ENCODE measurements around the gene STEAP1B. TPM values are rescaled to one million over a fixed set of nuclear protein-coding genes. Genes with fewer than 3 reads are reported as not detected.
A peak's percentile ranks its signal among the peaks of the same experiment; 100 is the strongest.
"Not testable (repeated sequence)": the region's sequence is repeated elsewhere in the genome, so short reads cannot be mapped to it uniquely, and the experiment has no call there.

The STEAP1B gene
- total RNA-seq, 1 donor from 2014 or later = 9.5 TPM

DNA sequence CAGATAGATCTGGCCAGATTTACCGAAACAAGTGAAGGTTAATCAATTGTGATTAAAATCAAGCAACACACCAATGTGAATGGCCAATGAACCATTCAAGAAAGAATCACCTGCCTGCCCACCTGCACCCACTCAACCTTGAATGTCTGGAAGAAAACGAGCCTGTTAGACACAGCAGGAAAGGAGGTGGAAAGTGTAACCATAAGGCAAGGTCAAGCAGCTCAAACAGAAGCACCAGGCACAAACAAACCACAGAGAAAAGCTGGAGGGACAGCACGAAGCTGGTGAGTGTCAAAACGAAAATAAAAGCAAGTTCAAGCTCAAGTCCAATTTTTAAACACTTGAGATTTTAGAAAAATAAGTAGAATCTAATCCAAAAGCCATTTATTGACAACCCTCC lies 64.9 kb downstream of the STEAP1B start:
- TF ChIP-seq, protein P1, sequence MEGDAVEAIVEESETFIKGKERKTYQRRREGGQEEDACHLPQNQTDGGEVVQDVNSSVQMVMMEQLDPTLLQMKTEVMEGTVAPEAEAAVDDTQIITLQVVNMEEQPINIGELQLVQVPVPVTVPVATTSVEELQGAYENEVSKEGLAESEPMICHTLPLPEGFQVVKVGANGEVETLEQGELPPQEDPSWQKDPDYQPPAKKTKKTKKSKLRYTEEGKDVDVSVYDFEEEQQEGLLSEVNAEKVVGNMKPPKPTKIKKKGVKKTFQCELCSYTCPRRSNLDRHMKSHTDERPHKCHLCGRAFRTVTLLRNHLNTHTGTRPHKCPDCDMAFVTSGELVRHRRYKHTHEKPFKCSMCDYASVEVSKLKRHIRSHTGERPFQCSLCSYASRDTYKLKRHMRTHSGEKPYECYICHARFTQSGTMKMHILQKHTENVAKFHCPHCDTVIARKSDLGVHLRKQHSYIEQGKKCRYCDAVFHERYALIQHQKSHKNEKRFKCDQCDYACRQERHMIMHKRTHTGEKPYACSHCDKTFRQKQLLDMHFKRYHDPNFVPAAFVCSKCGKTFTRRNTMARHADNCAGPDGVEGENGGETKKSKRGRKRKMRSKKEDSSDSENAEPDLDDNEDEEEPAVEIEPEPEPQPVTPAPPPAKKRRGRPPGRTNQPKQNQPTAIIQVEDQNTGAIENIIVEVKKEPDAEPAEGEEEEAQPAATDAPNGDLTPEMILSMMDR (conservative IDR thresholded peaks at IDR 0.05) = no peak
- Mint-ChIP-seq H3K4me1 (peaks cover 10% of the 10 kb centered on the region), H3K9me3 (peaks cover 8% of the 10 kb centered on the region), H3K4me3 (no peak overlapping the region), H3K27me3 (ENCODE audit: low read depth) (no peaks in the 10 kb centered on the region), H3K27ac (ENCODE audit: unreplicated experiment) (no peak overlapping the region), H3K36me3 (ENCODE audit: low read depth) (no peaks in the 10 kb centered on the region)
- DNase-seq (ENCODE audit: low read depth, low spot score) = no peak

DNA sequence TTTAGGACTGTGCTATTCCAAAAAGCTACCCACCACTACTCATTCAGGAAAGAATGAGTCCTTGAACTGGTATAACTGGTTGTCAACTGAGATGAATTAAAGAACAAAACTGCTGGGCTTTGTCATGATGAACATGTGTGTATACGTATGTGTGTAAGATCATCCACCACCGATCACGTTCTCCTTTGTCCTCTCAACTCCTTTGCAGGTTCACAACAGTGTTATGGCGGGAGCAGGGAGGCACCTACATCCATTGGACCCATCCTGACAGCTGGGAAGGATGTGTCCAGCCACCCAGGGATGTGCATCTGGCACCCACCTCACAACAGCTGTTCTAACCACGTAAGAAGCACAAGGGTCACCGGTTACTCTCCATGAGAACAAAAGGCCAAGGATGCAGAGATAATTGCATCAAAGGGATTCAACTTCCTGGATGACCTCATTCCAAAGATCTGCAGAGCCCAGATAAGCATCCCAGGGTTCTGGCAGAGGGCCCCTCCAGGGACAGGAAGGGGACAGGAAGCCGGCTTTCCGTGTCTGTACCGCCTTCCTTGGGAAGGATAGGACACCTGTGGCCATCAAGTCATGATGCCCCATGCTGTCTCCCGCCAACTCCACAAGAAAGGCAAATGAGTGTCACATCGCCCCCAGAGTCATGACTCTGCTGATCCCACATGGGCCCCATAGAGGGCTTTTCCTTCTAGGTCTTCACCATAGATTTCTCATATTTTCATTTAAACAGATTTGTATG lies 66.1 kb downstream of the STEAP1B start:
- TF ChIP-seq, protein P1 (conservative IDR thresholded peaks at IDR 0.05) = no peak

DNA sequence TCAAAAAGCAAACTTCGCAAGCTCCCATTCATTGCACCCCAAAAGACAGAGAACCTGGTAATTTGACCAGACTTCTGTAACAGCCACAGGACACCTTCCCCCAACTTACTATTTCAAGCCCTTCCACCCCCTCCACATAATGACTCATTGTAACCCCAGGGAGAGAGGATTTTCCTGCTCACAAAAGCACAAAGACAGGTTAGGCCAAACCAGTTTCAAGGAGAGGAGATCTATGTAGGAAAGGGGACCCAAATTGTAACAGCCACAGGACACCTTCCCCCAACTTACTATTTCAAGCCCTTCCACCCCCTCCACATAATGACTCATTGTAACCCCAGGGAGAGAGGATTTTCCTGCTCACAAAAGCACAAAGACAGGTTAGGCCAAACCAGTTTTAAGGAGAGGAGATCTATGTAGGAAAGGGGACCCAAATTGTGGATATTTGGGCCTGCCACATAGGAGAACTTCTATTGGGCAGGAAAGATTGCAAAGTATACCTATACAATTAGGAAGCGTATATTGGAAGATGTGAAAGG lies 66.8 kb downstream of the STEAP1B start:
- not testable (repeated sequence) for H3K9me3 Mint-ChIP-seq; H3K4me3 Mint-ChIP-seq; H3K36me3 Mint-ChIP-seq (ENCODE audit: low read depth); H3K27ac Mint-ChIP-seq (ENCODE audit: unreplicated experiment); H3K27me3 Mint-ChIP-seq (ENCODE audit: low read depth); DNase-seq (ENCODE audit: low read depth, low spot score)
- H3K4me1 Mint-ChIP-seq = peaks cover 10% of the 10 kb centered on the region

More for the DNA sequence above, 66.1 kb downstream of the STEAP1B start:
- H3K4me3 Mint-ChIP-seq = no peak overlapping the region
- H3K36me3 Mint-ChIP-seq (ENCODE audit: low read depth) = no peaks in the 10 kb centered on the region
- H3K9me3 Mint-ChIP-seq = peaks cover 8% of the 10 kb centered on the region
- peak overlapping the region; percentile 97 for H3K27ac Mint-ChIP-seq (ENCODE audit: unreplicated experiment)
- peaks cover 10% of the 10 kb centered on the region for H3K4me1 Mint-ChIP-seq
- H3K27me3 Mint-ChIP-seq (ENCODE audit: low read depth) = no peaks in the 10 kb centered on the region
- DNase-seq (ENCODE audit: low read depth, low spot score) = no peak

DNA sequence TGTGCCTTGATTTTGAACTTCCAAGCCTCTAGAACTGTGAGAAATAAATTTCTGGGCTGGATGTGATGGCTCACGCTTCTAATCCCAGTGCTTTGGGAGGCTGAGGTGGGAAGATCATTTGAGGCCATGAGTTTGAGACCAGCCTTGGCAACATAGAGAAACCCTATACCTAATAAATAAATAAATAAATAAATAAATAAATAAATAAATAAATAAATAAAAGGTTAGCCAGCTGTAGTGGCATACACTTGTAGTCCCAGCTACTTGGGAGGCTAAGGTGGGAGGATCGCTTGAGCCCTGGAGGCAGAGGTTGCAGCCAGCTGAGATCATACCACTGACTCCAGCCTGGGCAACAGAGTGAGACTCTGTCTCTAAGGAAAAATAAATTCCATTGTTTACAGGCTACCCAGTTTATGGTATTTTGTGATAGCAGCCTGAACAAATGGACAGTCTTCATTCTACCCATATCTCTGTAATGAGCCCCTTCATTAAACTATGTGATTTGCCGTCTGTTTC lies 67.7 kb downstream of the STEAP1B start:
- DNase-seq (ENCODE audit: low read depth, low spot score) = no peak
- Mint-ChIP-seq H3K9me3 (peaks cover 7% of the 10 kb centered on the region), H3K4me3 (no peak overlapping the region), H3K4me1 (peaks cover 10% of the 10 kb centered on the region), H3K27ac (ENCODE audit: unreplicated experiment) (no peak overlapping the region), H3K36me3 (ENCODE audit: low read depth) (peaks cover 2% of the 10 kb centered on the region), H3K27me3 (ENCODE audit: low read depth) (no peaks in the 10 kb centered on the region)
- TF ChIP-seq, protein P1 (conservative IDR thresholded peaks at IDR 0.05) = no peak

DNA sequence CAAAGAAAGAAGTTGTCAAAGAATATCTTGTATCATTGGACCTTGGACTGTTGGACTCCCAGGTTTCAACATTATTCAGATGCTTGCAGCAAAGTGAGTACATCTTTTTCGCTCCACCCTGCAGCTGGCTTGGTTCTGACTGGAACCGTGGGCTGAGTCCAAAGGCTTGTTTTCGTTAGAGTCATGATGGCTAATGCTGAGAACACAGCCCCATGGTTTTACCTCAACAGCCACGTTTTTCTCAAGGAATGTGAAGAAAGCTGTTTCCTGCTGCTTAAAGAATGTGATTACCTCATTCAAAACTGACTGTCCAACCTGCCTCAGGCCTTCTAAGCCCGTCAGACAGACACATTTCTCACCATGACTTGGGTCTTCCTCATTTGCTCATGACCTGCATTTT lies 69.5 kb downstream of the STEAP1B start:
- H3K9me3 Mint-ChIP-seq = peaks cover 5% of the 10 kb centered on the region
- no peak overlapping the region for H3K27ac Mint-ChIP-seq (ENCODE audit: unreplicated experiment)
- peaks cover 10% of the 10 kb centered on the region for H3K4me1 Mint-ChIP-seq
- TF ChIP-seq, protein P1 (conservative IDR thresholded peaks at IDR 0.05) = no peak
- H3K27me3 Mint-ChIP-seq (ENCODE audit: low read depth) = no peaks in the 10 kb centered on the region
- no peak overlapping the region for H3K4me3 Mint-ChIP-seq
- DNase-seq (ENCODE audit: low read depth, low spot score) = no peak
- H3K36me3 Mint-ChIP-seq (ENCODE audit: low read depth) = peaks cover 2% of the 10 kb centered on the region

DNA sequence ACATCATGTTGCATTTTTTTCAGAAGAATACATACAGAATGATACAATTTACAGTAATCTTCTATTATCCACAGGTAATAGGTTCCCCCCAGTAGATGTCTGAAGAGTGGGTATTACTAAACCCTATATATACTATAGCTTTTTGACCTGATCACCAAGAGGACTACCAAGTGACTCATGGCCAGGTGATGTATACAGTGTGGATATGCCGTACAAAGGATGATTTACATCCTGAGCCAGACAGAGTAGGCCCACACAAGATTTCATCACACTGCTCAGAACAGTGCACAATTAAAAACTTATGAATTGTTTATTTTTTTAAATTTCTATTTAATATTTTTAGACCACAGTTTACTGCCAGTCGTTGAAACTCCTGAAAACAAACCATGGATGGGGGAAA lies 70.6 kb downstream of the STEAP1B start:
- no peak overlapping the region for H3K4me3 Mint-ChIP-seq
- no peak overlapping the region for H3K27ac Mint-ChIP-seq (ENCODE audit: unreplicated experiment)
- H3K36me3 Mint-ChIP-seq (ENCODE audit: low read depth) = peaks cover 2% of the 10 kb centered on the region
- H3K27me3 Mint-ChIP-seq (ENCODE audit: low read depth) = no peaks in the 10 kb centered on the region
- DNase-seq (ENCODE audit: low read depth, low spot score) = no peak
- TF ChIP-seq, protein P1 (conservative IDR thresholded peaks at IDR 0.05) = no peak
- peaks cover 10% of the 10 kb centered on the region for H3K4me1 Mint-ChIP-seq
- H3K9me3 Mint-ChIP-seq = peaks cover 5% of the 10 kb centered on the region

Measured in neural crest cell (in vitro differentiated cells).